Peyer's patch (tissue), 4 donors: Measurements from ENCODE around the gene PSG1. TPM values are rescaled to one million over a fixed set of nuclear protein-coding genes. Genes with fewer than 3 reads are reported as not detected.
"Not testable (repeated sequence)": the region's sequence is repeated elsewhere in the genome, so short reads cannot be mapped to it uniquely, and the experiment has no call there.

Source experiments
- DNase-seq, 3 donors: peaks; one replicate each; pipeline ENCODE4 v3.0.0-alpha.2; 2017 to 2019
- H3K27ac ChIP-seq, 4 donors: fragments of 200-600 bp; sonication (generic); one replicate each; pipeline ENCODE4 v1.5.1; 2016 to 2019
- H3K27me3 ChIP-seq, 2 donors: fragments of 200-600 bp; sonication (generic); one replicate each; pipeline ENCODE4 v1.5.1; 2019
- H3K36me3 ChIP-seq, 3 donors: fragments of 200-600 bp; sonication (generic); one replicate each; pipeline ENCODE4 v1.5.1; 2016 to 2019
- H3K4me1 ChIP-seq, 4 donors: fragments of 200-600 bp; sonication (generic); one replicate each; pipeline ENCODE4 v1.5.1; 2016 to 2019
- H3K4me3 ChIP-seq, 4 donors: fragments of 200-600 bp; sonication (generic); 1 replicate in 3 of 4; 2 replicates in 1 of 4; pipeline ENCODE4 v1.5.1; 2016 to 2019; ENCODE audit warnings: mild to moderate bottlenecking in 1 of 4
- H3K9me3 ChIP-seq, 4 donors: fragments of 200-600 bp; sonication (generic); one replicate each; pipeline ENCODE4 v1.5.1; 2016 to 2019; ENCODE audit warnings: mild to moderate bottlenecking in 1 of 4
- CTCF ChIP-seq, 6 experiments: fragments of 450-650 bp in 4 of 6; fragments of 200-600 bp in 2 of 6; sonication (generic) in 1 of 6; IDR thresholded peaks; one replicate each; pipeline ENCODE4 v1.5.1; 2017 to 2019; ENCODE audit warnings: antibody characterized with exemption in 6 of 6, mild to moderate bottlenecking in 3 of 6, moderate library complexity in 1 of 6
- POLR2A ChIP-seq, 2 donors: fragments of 450-650 bp; IDR thresholded peaks; one replicate each; pipeline ENCODE4 v1.5.1; 2017; ENCODE audit warnings: antibody characterized with exemption in 2 of 2, mild to moderate bottlenecking in 2 of 2, moderate library complexity in 2 of 2
- total RNA-seq, 4 donors: library from RNA; depleted of rRNA; stranded (reverse); fragments of >200 nt; gene quantifications; one replicate each; pipeline ENCODE4 v1.1.0, GENCODE V29; 2016

PSG1 gene
- total RNA-seq, 4 donors from 2014 or later: not detected

GRCh38 chr19:42875881-42876280 lies 3.6 kb downstream of the PSG1 start:
- H3K4me3 ChIP-seq, H3K4me1 ChIP-seq, DNase-seq, H3K9me3 ChIP-seq, H3K36me3 ChIP-seq, H3K27me3 ChIP-seq, H3K27ac ChIP-seq: not testable (repeated sequence)

- H3K27ac ChIP-seq: not testable (repeated sequence)
Measured at GRCh38 chr19:42874901-42875813, 4.4 kb downstream of the PSG1 start.

GRCh38 chr19:42874136-42874535 lies 5.4 kb downstream of the PSG1 start:
- not testable (repeated sequence) for H3K27me3 ChIP-seq, H3K4me3 ChIP-seq, H3K4me1 ChIP-seq, DNase-seq, H3K9me3 ChIP-seq, H3K27ac ChIP-seq, H3K36me3 ChIP-seq

More at GRCh38 chr19:42874901-42875813, 4.4 kb downstream of the PSG1 start:
- not testable (repeated sequence) for H3K9me3 ChIP-seq, H3K27me3 ChIP-seq, DNase-seq, H3K4me3 ChIP-seq, H3K4me1 ChIP-seq, H3K36me3 ChIP-seq

GRCh38 chr19:42872608-42873007 lies 6.9 kb downstream of the PSG1 start:
- Histone ChIP-seq H3K4me1 (no peaks in the 10 kb centered on the region), H3K9me3 (no peaks in the 10 kb centered on the region)

GRCh38 chr19:42857544-42857867 lies 22.0 kb downstream of the PSG1 start:
- Histone ChIP-seq H3K27me3 (no peaks in the 10 kb centered on the region), H3K9me3 (no peaks in the 10 kb centered on the region), H3K27ac (no peak overlapping the region), H3K36me3 (no peaks in the 10 kb centered on the region), H3K4me3 (no peak overlapping the region), H3K4me1 (no peaks in the 10 kb centered on the region)
- DNase-seq: no peak
- TF ChIP-seq POLR2A (IDR thresholded peaks at IDR 0.05): no peak
- no peak for TF ChIP-seq CTCF (IDR thresholded peaks at IDR 0.05)

More at GRCh38 chr19:42872608-42873007, 6.9 kb downstream of the PSG1 start:
- Histone ChIP-seq H3K36me3 (no peaks in the 10 kb centered on the region), H3K4me3 (no peak overlapping the region), H3K27me3 (no peaks in the 10 kb centered on the region), H3K27ac (no peak overlapping the region)
- TF ChIP-seq CTCF (IDR thresholded peaks at IDR 0.05) (no peak), POLR2A (IDR thresholded peaks at IDR 0.05) (no peak)
- DNase-seq: no peak

- peak in 2 of 6 experiments; percentile 16 to 28 for TF ChIP-seq CTCF (IDR thresholded peaks at IDR 0.05)
- DNase-seq: not testable (repeated sequence)
Measured at GRCh38 chr19:42856866-42857543, 22.5 kb downstream of the PSG1 start.

GRCh38 chr19:42854745-42855144 lies 24.8 kb downstream of the PSG1 start:
- not testable (repeated sequence) for H3K36me3 ChIP-seq, H3K9me3 ChIP-seq

More at GRCh38 chr19:42856866-42857543, 22.5 kb downstream of the PSG1 start:
- H3K4me3 ChIP-seq, H3K27ac ChIP-seq, H3K36me3 ChIP-seq, H3K27me3 ChIP-seq, H3K9me3 ChIP-seq, H3K4me1 ChIP-seq: not testable (repeated sequence)

GRCh38 chr19:42853231-42853630 lies 26.3 kb downstream of the PSG1 start:
- H3K4me1 ChIP-seq, DNase-seq, H3K27ac ChIP-seq: not testable (repeated sequence)

More at GRCh38 chr19:42854745-42855144, 24.8 kb downstream of the PSG1 start:
- not testable (repeated sequence) for H3K4me1 ChIP-seq, H3K27ac ChIP-seq, DNase-seq, H3K27me3 ChIP-seq, H3K4me3 ChIP-seq

GRCh38 chr19:42852821-42853220 lies 26.7 kb downstream of the PSG1 start:
- H3K36me3 ChIP-seq, H3K27me3 ChIP-seq, H3K9me3 ChIP-seq, H3K4me1 ChIP-seq, DNase-seq, H3K4me3 ChIP-seq, H3K27ac ChIP-seq: not testable (repeated sequence)

More at GRCh38 chr19:42853231-42853630, 26.3 kb downstream of the PSG1 start:
- not testable (repeated sequence) for H3K36me3 ChIP-seq, H3K9me3 ChIP-seq, H3K27me3 ChIP-seq, H3K4me3 ChIP-seq

GRCh38 chr19:42851718-42852280 lies 27.7 kb downstream of the PSG1 start:
- not testable (repeated sequence) for H3K4me1 ChIP-seq, H3K9me3 ChIP-seq, H3K27me3 ChIP-seq, H3K36me3 ChIP-seq, DNase-seq, H3K4me3 ChIP-seq
- peak overlapping the region in 1 of 4 donors; percentile 12 for H3K27ac ChIP-seq
